ENCODE results near the gene PDILT.

GRCh38 chr16:20409398-20410120 is 5.0 kb upstream of the PDILT start, which contains the start of gene ACSM5:
- TF ChIP-seq, protein P1, sequence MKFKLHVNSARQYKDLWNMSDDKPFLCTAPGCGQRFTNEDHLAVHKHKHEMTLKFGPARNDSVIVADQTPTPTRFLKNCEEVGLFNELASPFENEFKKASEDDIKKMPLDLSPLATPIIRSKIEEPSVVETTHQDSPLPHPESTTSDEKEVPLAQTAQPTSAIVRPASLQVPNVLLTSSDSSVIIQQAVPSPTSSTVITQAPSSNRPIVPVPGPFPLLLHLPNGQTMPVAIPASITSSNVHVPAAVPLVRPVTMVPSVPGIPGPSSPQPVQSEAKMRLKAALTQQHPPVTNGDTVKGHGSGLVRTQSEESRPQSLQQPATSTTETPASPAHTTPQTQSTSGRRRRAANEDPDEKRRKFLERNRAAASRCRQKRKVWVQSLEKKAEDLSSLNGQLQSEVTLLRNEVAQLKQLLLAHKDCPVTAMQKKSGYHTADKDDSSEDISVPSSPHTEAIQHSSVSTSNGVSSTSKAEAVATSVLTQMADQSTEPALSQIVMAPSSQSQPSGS (CRISPR knock-in tag; IDR thresholded peaks at IDR 0.05), result no peak
- TF ChIP-seq, protein P2, sequence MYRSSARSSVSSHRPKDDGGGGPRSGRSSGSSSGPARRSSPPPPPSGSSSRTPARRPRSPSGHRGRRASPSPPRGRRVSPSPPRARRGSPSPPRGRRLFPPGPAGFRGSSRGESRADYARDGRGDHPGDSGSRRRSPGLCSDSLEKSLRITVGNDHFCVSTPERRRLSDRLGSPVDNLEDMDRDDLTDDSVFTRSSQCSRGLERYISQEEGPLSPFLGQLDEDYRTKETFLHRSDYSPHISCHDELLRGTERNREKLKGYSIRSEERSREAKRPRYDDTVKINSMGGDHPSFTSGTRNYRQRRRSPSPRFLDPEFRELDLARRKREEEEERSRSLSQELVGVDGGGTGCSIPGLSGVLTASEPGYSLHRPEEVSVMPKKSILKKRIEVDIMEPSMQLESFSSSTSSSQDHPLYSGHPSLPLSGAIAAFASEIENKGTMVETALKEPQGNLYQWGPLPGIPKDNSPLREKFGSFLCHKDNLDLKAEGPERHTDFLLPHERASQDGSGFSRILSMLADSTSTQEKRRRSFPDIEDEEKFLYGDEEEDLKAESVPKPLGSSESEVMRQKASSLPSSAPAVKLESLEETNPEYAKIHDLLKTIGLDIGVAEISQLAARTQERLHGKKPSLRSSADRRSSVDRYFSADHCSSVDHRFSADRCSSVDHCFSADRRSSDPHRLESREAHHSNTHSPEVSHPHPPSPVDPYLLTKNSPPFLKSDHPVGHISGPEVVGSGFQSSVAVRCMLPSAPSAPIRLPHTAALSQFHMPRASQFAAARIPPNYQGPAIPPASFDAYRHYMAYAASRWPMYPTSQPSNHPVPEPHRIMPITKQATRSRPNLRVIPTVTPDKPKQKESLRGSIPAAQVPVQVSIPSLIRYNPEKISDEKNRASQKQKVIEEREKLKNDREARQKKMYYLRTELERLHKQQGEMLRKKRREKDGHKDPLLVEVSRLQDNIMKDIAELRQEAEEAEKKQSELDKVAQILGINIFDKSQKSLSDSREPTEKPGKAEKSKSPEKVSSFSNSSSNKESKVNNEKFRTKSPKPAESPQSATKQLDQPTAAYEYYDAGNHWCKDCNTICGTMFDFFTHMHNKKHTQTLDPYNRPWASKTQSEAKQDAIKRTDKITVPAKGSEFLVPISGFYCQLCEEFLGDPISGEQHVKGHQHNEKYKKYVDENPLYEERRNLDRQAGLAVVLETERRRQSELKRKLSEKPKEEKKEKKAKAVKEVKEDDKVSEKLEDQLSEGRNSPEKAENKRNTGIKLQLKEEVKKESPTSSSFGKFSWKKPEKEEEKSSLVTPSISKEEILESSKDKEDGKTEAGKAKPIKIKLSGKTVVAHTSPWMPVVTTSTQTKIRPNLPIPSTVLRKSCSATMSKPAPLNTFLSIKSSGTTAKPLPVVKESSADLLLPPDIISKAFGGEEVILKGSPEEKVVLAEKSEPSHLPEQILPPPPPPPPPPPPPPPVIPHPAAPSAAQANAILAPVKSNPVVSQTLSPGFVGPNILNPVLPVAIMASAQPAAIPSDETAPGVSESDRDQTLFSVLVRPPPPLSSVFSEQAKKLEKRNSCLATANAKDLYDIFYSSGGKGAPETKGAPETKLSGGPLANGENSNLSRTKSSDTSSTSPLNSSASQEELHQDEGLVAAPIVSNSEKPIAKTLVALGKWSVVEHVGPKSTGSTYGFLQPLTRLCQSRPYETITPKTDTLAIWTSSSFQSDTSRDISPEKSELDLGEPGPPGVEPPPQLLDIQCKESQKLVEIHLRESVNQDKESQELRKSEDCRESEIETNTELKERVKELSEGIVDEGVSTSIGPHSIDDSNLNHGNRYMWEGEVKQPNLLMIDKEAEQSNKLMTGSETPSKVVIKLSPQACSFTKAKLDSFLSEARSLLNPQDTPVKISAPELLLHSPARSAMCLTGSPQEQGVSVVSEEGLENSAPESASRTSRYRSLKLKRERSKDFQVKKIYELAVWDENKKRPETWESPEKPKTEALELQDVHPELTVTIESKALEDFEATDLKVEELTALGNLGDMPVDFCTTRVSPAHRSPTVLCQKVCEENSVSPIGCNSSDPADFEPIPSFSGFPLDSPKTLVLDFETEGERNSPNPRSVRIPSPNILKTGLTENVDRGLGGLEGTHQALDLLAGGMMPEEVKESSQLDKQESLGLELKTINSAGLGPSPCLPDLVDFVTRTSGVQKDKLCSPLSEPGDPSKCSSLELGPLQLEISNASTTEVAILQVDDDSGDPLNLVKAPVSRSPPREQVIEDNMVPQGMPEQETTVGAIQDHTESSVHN (IDR thresholded peaks at IDR 0.05; ENCODE audit: borderline replicate concordance in 1 of 2, low read depth in 1 of 2), result no peak
- TF ChIP-seq KDM1A (IDR thresholded peaks at IDR 0.05), result no peak
- TF ChIP-seq NFYB (IDR thresholded peaks at IDR 0.05; ENCODE audit: extremely low read depth, insufficient read length), result no peak
